CD4-positive, alpha-beta T cell treated with Interleukin-12 subunit alpha and Interleukin-12 subunit beta, for 1 hour (primary cell): Measurements from ENCODE around the gene HERPUD1.
A peak's percentile ranks its signal among the peaks of the same experiment; 100 is the strongest.
"Not testable (repeated sequence)": the region's sequence is repeated elsewhere in the genome, so short reads cannot be mapped to it uniquely, and the experiment has no call there.

ENCODE experiments used
- DNase-seq: peaks from one replicate; pipeline ENCODE4 v3.0.0-alpha.2; 2020

Gene HERPUD1

DNA sequence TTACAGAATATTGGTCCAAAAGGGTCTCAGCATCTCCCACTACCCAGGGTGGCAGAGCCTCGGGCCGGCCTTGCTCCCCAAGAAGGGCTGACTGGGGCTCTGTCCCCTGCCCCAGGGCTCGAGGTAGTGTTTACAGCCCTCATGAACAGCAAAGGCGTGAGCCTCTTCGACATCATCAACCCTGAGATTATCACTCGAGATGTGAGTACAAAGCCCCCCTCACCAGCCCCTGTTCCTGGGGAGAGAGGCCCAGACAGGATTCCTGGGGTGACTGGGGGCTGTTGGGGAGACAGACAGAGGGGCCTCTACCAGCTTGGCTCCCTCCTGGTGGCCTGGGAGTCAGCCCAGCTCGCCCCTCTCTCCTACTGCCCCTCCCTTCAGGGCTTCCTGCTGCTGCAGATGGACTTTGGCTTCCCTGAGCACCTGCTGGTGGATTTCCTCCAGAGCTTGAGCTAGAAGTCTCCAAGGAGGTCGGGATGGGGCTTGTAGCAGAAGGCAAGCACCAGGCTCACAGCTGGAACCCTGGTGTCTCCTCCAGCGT is 51.3 kb downstream of the HERPUD1 start:
- DNase-seq, result no peak

DNA sequence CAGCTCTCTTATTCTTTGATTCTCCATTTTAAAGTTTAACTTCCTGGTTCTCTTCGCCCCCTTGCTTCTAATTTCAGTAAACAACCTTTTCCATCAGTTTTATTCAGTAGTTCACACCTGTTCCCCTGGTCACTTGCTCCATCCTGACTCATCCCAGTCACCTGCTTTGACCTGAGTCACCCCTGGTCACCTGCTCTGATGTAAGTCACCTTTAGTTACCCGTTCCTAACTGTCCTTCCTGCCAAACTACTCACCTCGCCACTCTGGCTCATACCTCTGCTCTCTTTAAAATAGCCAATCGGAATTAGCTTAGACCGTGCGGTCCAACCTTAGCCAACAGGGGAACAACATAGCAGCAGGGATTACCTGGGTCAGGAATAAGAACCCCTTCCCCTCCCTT is 52.7 kb downstream of the HERPUD1 start:
- no peak for DNase-seq

- DNase-seq, result no peak
These were observed 53.5 kb downstream of the HERPUD1 start for GRCh38 chr16:56985288-56985961.

DNA sequence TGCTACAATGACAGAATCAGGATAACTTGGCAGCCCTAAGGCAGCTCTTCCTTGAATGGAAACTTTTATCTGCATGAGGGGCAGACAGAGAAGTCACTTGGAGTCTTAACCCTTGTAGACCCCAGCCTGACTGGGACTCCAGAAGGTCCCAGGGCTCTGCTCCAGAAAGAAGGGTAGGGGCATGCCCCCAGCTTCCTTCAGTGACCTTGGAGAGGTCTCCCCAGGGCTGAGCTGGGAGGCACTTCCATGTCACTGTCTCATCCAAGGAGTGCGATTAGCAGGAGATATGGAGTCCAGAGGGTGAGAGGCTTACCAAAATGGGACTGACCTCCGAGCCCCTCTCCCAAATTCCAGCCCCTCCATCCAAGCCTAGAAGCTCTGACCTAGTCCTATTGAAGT is 54.0 kb downstream of the HERPUD1 start:
- no peak for DNase-seq

DNA sequence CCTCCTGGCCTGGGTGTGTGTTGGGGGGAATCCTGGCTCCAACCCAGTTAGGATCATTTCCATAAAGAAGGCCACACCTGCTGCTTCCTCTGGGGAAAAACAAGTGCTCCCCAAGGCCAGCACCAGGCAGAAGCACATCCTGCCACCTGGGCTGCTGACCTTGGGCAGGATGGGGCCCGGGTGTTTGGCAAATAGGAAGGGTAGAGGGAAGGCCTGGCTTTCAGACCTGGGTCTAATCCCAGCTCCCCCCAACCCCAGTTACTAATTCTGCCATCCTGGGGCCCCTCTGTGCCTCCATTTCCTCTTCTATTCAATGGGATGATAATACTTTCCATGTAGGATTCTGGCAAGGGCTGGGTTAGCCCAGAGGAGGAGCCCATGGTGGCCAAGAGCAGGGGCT is 54.4 kb downstream of the HERPUD1 start:
- no peak for DNase-seq

DNA sequence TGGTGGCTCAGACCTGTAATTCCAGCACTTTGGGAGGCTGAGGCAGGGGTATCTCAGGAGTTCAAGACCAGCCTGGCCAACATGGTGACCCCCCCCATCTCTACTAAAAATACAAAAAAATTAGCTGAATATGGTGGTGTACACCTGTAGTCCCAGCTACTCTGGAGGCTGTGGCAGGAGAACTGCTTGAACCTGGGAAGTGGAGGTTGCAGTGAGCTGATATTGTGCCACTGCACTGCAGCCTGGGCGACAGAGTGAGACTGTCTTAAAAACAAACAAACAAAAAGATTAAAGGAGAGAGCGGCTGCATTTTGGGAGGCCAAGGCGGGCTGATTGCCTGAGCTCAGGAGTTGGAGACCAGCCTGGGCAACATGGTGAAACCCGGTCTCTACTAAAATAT is 55.0 kb downstream of the HERPUD1 start:
- DNase-seq, result not testable (repeated sequence)

GRCh38 chr16:56987692-56988091 is 55.8 kb downstream of the HERPUD1 start:
- DNase-seq, result no peak

DNA sequence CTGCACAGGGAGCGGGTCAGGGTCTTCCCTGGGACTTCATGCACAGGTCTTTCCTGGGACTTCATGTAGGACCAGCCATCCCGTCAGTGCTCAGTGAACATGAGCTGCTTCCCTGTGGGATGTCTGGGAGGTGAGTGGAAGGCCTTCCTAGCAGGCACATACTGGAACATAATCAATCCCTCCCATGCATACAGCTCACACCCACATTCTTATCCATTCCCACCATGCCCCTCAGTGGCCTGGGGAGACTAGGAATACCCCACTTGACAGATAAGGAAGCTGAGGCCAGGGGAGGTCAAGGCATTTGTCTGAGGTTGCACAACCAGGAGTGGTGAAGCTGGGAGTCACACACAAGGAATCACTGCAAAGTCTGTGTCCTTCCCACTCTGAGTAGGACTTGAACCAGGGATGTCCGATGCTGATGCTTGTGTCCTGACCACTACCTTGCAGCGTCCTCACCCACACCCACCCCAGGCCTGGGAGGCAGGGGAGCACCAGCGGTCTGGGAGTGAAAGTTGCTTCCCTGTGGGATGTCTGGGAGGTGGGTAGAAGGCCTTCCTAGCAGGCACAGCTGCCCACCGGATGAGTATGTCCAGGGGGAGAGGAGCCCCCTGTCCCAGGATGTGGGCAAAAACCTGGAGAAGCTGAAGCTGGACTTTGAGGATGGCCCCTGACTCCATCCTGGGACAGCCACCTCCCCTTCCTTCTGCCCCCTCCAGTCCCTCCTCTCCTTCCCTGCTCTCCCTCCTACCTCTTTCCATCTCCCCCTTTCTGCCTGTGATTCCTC is 56.4 kb downstream of the HERPUD1 start:
- DNase-seq, result no peak

DNA sequence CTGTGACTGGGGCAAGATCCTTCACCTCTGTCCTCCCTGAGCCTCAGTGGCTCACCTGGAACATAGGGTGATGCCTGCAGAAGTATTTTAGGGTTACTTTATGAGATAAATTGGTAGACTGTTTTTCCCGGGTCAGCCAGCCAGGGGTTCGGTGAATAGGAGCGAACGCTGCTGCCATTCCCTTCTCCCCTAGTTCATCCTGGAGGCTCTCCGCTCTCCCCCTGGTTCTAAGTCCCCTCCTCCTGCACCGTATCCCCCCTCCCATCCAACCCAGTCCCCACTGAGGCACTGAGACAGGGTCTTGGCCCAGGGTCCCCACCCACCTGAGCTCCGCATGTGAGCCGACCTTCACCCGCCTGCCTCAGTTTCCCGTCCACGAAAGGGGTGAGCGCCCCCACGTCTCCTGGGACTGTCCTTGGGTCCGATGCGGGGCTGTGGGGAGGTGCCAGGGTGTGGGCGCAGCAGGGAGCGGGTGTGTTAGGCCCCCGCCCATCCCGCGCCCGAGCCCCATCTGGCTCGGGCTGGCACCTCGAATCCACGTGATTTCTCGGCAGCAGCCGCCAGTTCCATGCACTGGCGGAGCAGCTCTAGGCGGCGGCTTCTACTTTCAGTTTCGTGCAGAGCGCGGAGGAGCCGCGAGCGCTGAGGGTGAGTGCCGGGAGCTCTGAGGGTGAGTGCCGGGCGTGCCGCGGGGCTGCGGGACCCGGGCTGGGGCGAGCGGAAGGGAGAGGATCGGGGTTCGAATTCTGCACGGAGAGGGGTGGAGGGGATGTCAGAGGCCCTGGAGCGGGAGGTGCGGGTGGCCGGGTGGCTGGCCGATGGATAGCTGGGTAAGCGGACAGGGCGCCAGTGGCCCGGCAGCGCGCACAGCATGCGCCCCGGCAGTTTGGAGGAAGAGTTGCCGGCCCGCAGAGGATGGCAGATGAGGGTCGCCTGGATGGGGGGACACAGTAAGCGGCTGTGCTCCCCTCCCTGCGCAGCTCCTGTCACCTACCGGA is 57.3 kb downstream of the HERPUD1 start, which contains the start of gene NLRC5:
Gene NLRC5 (plus strand): TSS at position 610 of the 998 bp plus-strand sequence. CDS start 31,156 bp downstream, outside the sequence.
- DNase-seq, result peak; percentile 92

DNA sequence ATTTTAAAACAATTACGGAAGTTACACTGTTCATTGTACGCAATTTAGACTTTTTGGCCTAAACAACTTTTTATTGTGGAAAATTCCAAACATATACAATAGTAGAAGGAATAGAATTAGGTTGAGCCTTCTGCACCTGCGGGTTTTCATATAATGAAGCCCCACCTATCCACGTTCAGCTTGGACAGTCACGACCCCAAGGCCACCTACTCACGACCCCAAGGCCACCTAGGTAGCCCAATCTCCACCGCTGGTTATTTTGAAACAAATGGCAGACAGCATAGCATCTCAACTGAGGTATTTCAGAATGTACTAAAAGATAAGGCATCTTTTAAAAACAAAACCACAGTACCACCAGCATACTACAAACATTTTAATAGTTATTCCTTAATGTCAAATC is 58.0 kb downstream of the HERPUD1 start:
- DNase-seq, result no peak

- no peak for DNase-seq
These were observed 58.7 kb downstream of the HERPUD1 start for GRCh38 chr16:56990407-56991286.

DNA sequence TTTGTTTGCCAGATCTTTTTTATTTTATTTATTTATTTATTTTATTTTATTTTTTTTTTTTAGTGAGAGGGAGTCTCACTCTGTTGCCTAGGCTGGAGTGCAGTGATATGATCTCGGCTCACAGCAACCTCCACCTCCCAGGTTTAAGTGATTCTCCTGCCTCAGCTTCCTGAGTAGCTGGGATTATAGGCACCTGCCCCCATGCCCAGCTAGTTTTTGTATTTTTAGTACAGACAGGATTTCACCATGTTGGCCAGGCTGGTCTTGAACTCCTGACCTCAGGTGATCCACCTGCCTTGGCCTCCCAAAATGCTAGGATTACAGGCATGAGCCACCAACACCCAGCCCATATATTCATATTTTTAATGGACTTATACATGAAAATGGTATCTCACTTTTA is 60.5 kb downstream of the HERPUD1 start:
- not testable (repeated sequence) for DNase-seq

DNA sequence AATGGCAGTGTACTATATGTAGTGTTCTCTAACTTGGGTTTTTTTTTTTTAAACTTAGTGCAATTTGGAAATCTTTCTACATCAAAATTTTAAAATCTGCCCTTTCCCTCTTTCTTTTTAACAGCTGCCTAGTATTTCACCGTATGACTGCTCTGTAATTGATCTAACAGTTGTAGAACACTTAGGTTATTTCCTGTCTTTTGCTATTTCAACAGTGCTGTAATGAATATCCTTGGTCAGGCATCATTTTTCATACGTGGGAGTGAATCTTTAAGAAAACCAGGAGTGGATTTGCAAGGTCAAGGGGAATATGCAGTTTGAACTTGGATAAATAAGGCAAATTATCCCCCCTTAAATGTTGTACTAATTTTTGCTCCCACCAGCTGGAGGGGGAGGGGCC is 61.3 kb downstream of the HERPUD1 start:
- DNase-seq, result no peak

GRCh38 chr16:56994311-56994710 is 62.4 kb downstream of the HERPUD1 start:
- DNase-seq, result no peak
